AG20443 (cell line): ENCODE measurements around the gene NRIP3.
A peak's percentile ranks its signal among the peaks of the same experiment; 100 is the strongest.
"Not testable (repeated sequence)": the region's sequence is repeated elsewhere in the genome, so short reads cannot be mapped to it uniquely, and the experiment has no call there.

Experiments
- DNase-seq: peaks from one replicate; pipeline ENCODE4 v3.0.0; 2012; ENCODE audit warnings: low spot score, mixed read lengths

Gene NRIP3

DNA sequence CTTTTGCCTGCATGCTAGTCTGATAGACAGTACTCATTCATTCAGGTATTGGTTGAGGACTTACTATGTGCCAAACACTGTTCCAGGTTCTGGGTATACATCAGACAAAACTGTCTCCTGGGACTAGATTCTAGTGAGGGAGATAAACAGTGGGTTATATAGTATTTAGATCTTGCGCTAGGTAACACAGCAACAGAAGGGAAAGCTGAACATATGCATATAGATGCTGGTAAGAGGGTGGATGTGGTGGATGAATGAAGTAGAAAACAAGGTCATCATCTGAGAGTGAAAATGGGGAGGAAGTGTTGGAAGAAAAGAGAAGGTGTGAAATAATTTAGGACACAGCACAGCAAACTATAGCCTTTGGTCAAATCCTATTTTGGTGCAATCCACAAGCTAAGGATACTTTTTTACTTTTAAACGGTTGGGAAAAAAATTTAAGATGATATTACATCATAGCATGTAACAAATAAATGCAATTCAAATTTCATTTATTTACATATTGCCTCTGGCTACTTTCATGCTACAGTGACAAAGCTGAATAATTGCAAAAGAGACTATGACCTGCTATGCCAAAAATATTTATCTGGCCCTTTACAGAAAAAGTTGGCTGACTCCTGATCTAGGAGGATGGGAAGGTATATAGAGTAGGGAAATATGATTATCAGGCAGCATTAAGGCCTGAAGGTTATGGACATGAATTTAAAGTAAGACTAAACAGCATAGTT lies 32.4 kb downstream of the NRIP3 start:
- no peak for DNase-seq

DNA sequence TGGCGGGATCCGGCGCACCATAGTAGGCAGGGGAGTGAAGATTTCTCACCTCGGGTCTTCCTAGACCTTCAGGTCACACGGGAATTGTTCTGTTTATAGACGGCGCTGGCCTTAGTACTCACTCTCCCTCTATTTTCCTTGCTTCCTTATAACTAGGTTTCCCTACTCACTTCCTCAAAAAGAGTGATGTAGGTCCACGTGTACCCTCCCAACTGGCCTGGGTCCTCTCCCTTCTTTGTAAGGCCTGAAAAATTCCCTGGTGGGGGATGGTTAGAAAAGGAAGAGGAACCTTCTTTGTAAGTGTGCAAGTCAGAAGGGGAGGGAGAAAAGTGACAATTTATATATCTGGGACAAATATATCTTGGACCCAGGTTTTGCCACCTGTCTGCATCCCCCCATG lies 36.6 kb downstream of the NRIP3 start:
- no peak for DNase-seq

DNA sequence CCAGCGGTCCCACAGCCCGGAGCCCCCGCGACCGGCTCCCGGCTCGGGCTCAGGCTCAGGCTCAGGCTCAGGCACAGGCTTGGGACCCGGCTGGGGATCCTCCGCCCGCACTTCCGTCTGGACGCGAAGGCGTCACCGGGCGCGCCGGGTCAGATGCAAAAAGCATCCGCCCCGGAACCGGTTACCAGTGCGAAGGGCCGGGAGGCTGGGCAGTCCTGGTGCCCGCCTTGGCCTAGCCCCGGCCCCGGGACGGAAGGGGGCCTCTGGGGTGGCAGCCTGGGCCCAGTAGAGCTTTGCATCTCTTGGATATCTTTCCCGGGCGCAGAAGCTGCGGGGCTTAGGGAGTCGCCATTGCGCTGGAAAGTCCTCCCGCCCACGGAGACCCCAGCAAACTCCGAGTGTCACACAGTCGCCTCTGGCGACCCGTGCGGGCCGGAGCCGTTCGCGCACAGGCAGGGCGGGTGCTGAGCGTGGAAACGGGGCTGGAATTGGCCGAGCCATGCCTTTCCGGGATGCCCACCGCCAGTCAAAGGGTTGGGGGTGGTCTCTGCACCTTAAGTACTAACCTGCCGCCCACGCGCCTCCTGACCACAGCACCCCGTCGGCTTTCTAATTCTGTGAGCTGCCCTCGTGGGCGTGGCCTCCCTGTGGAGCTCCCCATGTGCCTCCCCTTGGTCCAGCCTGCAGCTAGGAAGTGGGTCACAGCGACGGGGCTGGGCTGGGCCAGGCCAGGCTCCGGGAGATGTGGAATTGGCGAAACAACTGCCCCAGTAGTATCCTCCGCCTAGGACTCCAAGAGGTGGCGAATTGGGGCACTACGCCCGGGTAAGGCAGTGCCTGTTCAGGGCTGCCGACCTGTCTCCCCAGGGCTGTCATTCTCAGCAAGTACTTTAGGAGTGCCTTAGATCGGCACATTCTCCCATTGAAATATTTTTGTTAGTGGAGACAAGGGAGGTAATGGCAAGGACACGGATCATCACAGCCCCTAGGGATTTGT lies 39.2 kb downstream of the NRIP3 start, which contains the start of gene TMEM9B:
TMEM9B (minus strand) TSS at position 119 of the 997 bp plus-strand sequence. CDS start 129 bp downstream, outside the sequence.
- peak; percentile 95 for DNase-seq

DNA sequence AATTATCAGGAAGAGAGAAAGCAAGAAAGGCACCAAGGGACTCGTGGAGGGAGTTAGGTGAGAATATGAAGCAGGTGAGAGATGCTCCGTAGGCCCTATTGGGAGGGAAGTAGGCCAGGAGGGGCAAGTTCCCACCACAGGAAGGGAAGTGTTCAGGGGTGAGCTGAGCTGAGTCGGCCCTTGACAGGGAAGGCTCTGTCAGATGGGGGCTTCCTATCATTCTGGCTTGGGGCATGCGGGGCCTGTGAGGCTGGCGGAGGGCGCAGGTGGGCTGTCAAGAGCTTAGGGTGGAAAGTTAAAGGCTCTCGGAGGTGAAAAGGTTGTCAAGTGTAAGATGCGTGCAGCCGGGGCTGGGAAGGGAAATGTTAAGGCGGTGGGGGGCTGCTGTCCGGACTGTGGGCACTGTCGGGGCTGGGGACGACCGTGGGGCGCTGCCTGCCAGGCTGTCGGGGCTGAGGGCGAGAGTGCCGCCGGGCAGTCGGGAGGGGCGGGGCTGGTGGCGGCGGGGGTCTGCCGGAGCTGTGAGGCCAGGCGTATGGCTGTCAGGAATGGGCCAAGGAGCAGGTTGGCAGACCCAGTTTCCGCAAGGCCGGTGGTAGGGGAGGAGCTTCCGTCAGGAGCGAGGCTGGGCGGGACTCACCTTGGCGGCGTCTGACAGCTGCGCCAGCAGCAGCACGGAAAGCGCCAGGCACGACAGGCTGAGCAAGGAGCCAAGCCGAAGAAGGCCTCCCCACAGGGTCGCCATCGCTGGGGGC lies 40.1 kb downstream of the NRIP3 start:
- peak; percentile 77 for DNase-seq

DNA sequence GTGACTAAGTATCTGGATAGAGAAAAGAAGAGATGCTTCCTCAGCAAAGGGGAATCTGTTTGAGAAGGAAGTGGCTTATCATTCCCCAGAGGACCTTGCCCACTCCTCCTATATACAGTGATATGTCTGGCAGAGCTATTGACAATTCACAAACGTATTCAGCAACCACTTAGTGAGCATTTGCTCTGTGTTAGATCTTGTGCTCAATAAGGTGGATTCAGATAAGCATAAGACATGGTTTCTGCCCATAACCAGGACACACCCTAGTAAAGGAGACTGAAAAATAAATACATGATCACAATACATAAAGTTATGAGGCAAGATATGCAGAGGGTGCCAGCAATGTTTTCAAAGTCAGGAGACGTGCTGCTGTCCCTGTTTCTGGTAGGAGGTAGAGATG lies 41.0 kb downstream of the NRIP3 start:
- no peak for DNase-seq

DNA sequence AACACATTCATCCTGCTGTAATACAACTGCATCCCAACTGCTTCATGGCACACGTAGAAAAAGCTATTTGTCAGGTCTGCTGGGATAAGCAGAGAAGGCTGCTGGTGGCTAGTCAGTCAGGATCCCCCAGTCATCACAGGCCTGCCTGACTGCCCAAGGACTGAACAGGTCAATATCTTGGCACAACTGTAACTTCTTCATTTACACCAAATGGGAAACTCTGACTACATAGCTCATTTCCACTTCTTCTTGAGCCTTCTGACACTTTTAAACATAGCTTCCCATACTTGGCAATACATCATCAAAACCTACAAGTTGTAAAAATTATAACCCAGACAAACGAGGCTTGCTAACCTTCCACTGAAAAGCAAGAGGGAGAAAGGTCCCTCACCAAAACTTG lies 42.4 kb downstream of the NRIP3 start:
- no peak for DNase-seq

DNA sequence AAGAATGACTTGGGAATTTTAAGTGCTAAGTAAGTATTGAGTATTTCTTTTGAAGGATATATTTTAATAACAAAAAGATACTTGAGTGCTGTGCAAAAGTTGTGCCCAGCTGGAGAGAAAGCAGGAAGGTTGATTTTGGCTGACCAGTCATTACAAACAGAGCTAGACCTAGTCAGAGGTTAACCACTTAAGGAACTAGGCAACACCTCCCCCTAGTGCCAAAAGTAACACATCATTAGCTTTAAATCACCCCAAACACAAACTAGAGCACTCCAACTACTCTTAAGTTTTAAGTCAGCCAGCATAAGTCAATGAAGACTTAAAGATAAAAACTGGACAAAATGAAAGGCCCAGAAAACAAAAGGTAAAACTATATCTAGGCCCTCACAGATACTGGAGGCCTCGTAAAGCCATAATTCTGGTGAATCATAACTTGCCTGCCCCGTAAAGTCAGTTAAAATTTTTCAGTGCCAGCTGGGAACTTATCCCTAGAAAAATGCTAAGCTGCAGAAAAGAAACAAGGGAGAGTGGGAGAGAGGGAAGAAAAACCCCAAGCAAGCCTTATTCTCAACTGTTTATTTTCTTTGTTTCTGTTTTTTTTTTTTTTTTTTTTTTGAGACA lies 44.1 kb downstream of the NRIP3 start:
- peak; percentile 88 for DNase-seq

DNA sequence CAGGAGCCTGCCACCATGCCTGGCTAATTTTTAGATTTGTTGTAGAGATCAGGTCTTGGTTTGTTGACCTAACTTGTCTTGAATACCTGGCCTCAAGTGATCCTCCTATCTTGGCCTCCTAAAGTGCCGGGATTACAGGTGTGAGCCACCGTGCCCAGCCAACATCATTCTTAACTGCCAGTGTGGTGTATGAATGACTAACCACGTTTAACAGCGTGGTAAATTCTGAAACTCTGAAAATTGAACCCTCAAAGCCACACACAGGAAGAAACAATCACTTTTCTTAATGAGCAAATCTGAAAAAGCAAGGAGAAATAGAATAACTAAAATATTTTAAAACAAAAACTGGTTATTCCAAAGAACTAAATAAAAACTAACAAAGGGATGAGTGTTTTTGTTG lies 46.9 kb downstream of the NRIP3 start:
- no peak for DNase-seq

DNA sequence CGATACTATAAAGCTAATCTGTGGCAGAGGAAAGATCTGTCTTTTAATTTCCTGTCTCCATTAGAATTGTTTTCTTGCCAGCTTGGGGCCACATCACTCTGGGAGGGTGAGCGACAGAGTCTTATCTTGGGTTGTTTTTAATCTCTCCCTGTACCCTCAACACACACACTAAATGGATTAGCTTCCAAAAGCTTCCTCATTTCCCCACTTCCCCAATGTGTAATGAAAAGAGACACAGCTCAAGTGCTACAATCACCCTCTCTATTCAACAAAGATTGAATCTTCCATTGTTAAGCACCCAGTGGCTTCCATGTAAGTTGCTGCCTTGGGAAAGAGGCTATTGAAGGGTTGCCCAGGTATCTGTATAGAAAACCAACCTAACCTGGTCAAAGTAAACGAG lies 54.9 kb downstream of the NRIP3 start:
- DNase-seq = no peak

DNA sequence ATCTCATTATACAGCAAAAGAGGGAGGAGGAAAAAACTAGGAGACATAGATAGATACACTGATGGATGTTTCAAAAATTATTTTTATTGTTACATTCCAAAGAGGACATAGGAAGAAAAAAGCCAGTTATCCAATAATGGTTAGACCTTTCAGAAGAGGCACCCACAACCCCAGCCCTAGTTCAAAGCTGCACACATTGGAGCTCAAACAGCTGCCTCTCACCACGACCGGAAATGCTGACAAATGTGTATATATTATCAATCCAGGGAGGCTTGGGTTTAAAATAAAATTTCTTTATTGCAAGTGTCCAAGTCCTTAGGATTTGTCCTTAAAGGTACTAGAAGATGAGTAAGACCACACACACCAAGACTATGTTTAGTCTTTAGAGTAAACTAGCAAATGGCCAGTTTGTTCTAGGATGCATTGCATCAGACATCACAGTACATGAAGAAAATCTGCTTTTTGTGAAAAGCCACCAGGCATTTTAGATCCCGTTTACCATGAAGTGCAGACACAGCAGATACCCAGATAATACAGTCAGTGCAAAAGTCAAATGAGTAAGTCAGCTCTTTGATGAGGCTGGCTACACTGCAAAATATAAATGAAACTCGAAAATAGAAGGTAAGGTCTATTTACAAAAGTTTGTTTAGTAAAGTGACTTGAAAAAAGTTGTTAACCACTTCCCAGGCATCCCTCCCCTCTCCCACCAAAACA lies 56.4 kb downstream of the NRIP3 start:
- no peak for DNase-seq

DNA sequence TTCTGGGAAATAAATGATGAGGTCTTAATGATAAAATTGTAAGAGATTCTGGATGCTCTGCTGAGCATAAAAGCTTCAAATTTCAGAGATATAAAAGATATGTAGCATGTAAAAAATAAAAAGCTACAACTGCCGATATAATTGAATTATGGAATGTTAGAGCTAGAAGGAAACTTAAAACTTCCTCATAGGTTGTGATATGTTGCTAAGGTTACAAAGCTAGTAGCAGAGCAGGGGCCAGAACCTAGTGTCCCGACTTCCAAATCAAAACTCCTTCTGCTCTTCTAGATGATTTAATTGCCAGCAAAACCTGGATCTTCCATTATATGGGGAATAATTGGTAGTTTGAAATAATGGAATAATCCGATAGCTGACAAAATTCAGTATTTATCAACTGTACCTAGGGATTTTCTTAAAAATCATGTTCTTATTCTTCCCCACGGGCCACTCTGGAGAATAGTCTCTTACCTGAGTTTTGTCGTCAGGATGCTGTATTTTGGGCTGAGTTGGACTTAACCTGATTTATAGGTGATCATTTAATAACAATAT lies 61.2 kb downstream of the NRIP3 start, which contains the start of gene ASCL3:
ASCL3 (minus strand) TSS at position 499 of the 549 bp plus-strand sequence. CDS start 4,855 bp downstream, outside the sequence.
- no peak for DNase-seq

DNA sequence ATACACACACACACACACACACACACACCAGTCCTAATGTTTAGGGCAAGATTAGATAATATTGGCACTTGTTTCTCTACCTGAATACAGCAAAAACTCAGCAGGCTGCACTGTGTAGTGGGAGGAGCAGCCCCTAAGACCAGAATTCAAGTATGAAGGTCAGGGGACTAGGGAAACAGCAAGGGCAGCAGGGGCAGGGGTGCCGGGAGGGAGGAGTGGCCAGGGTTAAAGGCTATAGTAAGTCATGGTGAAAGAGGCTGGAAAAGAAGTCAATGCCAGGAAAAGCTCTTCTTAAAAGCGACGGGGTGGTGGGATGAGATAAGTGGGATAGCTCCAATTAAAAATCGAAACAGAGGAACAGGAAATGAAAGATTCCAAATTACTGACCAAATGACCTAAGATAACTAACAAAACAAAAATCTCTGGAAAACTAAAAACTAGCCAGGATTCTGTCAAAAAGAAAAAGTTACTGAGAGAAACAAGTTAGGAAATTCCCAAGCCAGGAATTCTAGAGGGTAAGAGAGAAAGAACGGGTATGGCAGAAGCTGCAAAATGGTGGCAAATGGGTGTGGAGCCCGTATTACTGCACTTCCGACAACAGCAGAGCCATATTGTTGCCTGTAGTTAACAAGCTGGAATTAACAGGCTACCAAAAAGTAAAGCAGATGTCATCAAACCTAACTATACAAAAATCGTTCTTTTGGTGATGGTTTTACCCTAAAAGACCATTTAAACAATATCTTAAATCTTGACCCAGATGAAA lies 62.3 kb downstream of the NRIP3 start:
- no peak for DNase-seq

DNA sequence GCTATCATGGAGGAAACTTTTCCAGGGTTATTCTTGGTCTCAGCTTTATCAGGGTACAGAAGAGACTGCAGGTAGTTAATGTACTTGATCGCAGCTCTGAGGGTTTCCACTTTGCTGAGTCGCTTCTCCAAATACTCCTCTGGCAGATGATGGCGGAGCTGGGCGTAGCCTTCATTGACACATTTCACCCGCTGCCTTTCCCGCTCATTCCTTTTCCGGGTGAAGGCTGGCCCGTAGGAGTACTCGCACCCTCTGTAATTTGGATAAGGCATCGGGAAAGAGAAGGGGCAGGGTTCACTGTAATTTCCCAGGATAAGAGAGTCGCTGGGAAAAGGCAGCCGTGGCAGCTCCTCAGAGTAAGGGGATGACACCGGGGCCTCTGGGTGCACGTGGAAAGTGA lies 66.1 kb downstream of the NRIP3 start:
- DNase-seq = no peak

DNA sequence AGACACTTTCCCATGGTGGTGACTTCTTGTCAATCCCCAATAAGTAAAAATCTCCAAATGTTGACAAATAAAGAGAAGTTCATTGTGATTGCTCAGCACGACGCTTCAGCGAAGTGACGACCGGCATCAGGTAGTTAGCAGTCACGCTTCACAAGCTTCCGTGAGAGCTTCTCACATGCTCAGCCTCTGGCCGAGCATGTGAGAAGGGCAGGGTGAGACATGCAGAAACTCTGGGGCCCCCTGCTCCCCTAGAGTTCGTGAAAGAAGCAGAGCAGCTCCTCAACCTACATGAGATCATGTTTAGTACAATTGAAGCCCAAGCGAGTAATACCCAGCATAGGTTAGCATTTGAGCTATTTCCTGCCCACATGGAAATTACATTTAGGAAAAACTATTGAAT lies 66.6 kb downstream of the NRIP3 start:
- no peak for DNase-seq

DNA sequence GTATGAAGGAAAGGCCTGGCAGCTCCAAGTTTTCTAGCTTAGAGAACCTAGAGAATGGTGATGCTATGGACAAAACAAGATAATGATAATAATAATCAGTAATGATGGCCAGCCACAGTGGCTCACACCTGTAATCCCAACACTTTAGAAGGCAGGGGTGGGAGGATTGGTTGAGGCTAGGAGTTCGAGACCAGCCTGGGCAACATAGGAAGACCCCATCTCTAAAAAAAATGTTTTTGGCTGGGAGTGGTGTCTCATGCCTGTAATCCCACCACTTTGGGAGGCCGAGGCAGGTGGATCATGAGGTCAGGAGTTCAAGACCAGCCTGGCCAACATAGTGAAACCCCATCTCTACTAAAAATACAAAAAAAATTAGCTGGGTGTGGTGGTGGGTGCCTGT lies 68.0 kb downstream of the NRIP3 start:
- DNase-seq = not testable (repeated sequence)

DNA sequence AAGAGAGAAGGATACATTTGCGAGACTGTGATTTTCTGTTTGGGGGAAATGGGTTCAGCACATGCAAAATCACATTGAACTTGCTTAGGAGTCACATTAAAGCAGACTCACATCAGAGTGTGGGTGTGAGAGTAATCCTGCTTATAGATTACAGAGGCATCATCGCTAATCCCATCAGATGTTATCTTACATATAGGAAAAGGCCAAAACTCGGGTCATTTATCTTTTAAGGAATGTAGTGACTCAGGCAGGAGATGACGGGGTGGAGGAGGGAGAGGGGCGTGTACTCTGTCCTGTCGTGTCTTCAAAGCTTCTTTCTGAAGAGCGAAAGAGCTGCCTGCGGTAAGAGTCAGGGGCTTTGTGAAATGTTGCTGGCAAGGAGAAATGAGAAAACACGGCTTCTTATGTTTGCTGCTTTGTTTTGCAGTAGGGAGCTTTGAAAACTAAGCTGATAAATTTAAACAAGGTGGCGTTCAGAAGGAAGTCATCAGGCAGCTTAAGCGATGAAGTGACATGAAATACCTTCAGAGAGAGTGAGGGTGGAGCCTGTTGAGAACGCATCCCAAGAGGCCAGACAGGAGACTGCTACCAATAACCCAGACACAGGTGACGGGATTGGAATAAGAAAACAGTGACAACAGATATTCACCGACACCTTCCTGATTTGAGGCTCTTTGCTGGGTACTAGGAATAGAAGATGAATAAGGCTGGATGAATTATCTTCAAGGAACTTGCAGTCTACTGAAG lies 68.9 kb downstream of the NRIP3 start:
- peak; percentile 77 for DNase-seq

DNA sequence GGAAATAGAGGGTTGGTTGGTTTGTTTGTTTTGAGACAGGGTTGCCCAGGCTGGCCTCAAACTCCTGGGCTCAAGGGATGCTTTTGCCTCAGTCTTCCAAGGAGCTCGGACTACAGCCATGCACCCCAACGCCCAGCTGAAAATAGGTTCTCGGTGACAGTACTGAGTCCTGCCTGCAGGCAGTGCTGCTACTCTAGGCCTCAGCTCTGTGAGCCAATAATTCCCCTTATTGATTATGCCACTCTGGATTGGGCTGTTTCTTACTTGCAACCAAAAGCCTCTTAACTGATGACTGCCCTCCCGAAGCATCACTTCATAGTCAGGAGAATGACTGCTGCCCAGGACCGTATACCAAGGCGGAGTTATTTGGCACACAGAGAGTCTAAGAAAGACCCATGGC lies 69.9 kb downstream of the NRIP3 start:
- DNase-seq = no peak

DNA sequence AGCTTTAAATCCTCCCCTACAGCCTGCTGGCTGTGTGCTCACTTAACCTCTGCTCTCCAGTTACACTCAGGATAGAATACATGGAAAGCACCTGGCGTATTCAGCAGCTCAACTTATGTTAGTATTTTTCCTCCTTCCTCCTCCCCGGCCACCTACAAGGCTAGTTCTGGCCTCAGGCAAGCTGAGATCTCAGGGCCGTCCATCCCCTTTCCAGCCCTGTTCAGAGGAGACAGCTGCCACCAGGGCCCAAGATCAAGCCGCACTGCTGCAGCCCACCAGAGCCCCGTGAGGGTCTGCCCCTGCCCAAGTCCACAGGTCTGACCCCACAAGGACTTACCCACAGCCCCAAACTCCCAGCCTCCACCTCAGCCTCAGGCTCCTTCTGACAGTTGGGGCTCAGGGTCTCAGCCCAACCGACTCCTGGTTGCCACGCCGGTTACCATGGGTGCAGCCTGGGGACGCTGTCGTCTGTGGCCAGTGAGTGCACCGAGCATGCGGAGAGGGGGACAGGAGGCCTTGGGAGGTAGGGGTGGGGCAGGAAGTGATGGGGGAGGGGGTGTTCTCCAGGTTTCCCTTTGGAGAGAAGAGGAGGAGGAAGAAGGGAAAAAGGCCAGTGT lies 71.1 kb downstream of the NRIP3 start, which contains the start of gene C11orf16:
C11orf16 (minus strand) TSS at position 384 of the 617 bp plus-strand sequence. CDS start 639 bp downstream, outside the sequence.
- DNase-seq = no peak
